GM23338 (cell line): ENCODE data around the gene RIGI.

Experiments used
- CREB1 ChIP-seq: fragments of 250-450 bp; sonication (Bioruptor Pico); IDR thresholded peaks from 2 replicates; pipeline ENCODE4 v1.5.0; 2020; ENCODE audit warnings: low read depth, mild to moderate bottlenecking, moderate library complexity
- ETS1 ChIP-seq: IDR thresholded peaks from 2 replicates; pipeline ENCODE4 v1.6.1; 2016; ENCODE audit warnings: antibody characterized with exemption
- EZH2 ChIP-seq: fragments of 200-600 bp; sonication (generic); IDR thresholded peaks from one replicate; pipeline ENCODE4 v1.8.0; 2017; ENCODE audit warnings: antibody characterized with exemption, mild to moderate bottlenecking, low read depth; ENCODE audit not compliant: unreplicated experiment
- EZH2phosphoT487 ChIP-seq: fragments of 200-600 bp; sonication (generic); IDR thresholded peaks from one replicate; pipeline ENCODE4 v1.8.1; 2018; ENCODE audit warnings: antibody characterized with exemption; ENCODE audit not compliant: unreplicated experiment
- JUNB ChIP-seq: IDR thresholded peaks from one replicate; pipeline ENCODE4 v1.6.1; 2016; ENCODE audit warnings: antibody characterized with exemption; ENCODE audit not compliant: unreplicated experiment
- NANOG ChIP-seq: IDR thresholded peaks from 2 replicates; pipeline ENCODE4 v1.6.1; 2016; ENCODE audit warnings: antibody characterized with exemption, borderline replicate concordance
- POLR2AphosphoS5 ChIP-seq: IDR thresholded peaks from 2 replicates; pipeline ENCODE4 v1.6.1; 2016; ENCODE audit warnings: antibody characterized with exemption, low read depth
- REST ChIP-seq: IDR thresholded peaks from one replicate; pipeline ENCODE4 v1.6.1; 2018; ENCODE audit warnings: antibody characterized with exemption; ENCODE audit not compliant: unreplicated experiment
- STAT1 ChIP-seq: IDR thresholded peaks from one replicate; pipeline ENCODE4 v1.6.1; 2016; ENCODE audit warnings: antibody characterized with exemption; ENCODE audit not compliant: unreplicated experiment
- ZNF331 ChIP-seq: fragments of 250-450 bp; sonication (Bioruptor Pico); IDR thresholded peaks from 2 replicates; pipeline ENCODE4 v1.5.0; 2020; ENCODE audit warnings: low read depth, mild to moderate bottlenecking, moderate library complexity
- TF ChIP-seq, protein P1 (sequence below), 2 experiments: fragments of 200-600 bp in 1 of 2; sonication (generic) in 1 of 2; conservative IDR thresholded peaks; 2 replicates each; pipeline versions ENCODE4 v1.5.1 to v1.6.1; 2016 to 2017; ENCODE audit warnings: antibody characterized with exemption in 2 of 2, low read depth in 2 of 2, mild to moderate bottlenecking in 2 of 2, moderate library complexity in 1 of 2
- TF ChIP-seq, protein P2 (sequence below): fragments of 250-450 bp; sonication (Bioruptor Pico); IDR thresholded peaks from 2 replicates; pipeline ENCODE4 v1.5.0; 2020; ENCODE audit warnings: mild to moderate bottlenecking, moderate library complexity

GRCh38 chr9:32486839-32487562, 39.0 kb downstream of the RIGI start:
- TF ChIP-seq POLR2AphosphoS5 (no peak), EZH2 (no peak), REST (no peak), ETS1 (no peak), ZNF331 (CRISPR knock-in tag) (no peak), JUNB (no peak), NANOG (no peak), CREB1 (no peak), STAT1 (no peak), EZH2phosphoT487 (no peak)
- TF ChIP-seq, protein P1, sequence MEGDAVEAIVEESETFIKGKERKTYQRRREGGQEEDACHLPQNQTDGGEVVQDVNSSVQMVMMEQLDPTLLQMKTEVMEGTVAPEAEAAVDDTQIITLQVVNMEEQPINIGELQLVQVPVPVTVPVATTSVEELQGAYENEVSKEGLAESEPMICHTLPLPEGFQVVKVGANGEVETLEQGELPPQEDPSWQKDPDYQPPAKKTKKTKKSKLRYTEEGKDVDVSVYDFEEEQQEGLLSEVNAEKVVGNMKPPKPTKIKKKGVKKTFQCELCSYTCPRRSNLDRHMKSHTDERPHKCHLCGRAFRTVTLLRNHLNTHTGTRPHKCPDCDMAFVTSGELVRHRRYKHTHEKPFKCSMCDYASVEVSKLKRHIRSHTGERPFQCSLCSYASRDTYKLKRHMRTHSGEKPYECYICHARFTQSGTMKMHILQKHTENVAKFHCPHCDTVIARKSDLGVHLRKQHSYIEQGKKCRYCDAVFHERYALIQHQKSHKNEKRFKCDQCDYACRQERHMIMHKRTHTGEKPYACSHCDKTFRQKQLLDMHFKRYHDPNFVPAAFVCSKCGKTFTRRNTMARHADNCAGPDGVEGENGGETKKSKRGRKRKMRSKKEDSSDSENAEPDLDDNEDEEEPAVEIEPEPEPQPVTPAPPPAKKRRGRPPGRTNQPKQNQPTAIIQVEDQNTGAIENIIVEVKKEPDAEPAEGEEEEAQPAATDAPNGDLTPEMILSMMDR (conservative IDR thresholded peaks at IDR 0.05; ENCODE audit: low read depth in 2 of 2): no peak
- TF ChIP-seq, protein P2, sequence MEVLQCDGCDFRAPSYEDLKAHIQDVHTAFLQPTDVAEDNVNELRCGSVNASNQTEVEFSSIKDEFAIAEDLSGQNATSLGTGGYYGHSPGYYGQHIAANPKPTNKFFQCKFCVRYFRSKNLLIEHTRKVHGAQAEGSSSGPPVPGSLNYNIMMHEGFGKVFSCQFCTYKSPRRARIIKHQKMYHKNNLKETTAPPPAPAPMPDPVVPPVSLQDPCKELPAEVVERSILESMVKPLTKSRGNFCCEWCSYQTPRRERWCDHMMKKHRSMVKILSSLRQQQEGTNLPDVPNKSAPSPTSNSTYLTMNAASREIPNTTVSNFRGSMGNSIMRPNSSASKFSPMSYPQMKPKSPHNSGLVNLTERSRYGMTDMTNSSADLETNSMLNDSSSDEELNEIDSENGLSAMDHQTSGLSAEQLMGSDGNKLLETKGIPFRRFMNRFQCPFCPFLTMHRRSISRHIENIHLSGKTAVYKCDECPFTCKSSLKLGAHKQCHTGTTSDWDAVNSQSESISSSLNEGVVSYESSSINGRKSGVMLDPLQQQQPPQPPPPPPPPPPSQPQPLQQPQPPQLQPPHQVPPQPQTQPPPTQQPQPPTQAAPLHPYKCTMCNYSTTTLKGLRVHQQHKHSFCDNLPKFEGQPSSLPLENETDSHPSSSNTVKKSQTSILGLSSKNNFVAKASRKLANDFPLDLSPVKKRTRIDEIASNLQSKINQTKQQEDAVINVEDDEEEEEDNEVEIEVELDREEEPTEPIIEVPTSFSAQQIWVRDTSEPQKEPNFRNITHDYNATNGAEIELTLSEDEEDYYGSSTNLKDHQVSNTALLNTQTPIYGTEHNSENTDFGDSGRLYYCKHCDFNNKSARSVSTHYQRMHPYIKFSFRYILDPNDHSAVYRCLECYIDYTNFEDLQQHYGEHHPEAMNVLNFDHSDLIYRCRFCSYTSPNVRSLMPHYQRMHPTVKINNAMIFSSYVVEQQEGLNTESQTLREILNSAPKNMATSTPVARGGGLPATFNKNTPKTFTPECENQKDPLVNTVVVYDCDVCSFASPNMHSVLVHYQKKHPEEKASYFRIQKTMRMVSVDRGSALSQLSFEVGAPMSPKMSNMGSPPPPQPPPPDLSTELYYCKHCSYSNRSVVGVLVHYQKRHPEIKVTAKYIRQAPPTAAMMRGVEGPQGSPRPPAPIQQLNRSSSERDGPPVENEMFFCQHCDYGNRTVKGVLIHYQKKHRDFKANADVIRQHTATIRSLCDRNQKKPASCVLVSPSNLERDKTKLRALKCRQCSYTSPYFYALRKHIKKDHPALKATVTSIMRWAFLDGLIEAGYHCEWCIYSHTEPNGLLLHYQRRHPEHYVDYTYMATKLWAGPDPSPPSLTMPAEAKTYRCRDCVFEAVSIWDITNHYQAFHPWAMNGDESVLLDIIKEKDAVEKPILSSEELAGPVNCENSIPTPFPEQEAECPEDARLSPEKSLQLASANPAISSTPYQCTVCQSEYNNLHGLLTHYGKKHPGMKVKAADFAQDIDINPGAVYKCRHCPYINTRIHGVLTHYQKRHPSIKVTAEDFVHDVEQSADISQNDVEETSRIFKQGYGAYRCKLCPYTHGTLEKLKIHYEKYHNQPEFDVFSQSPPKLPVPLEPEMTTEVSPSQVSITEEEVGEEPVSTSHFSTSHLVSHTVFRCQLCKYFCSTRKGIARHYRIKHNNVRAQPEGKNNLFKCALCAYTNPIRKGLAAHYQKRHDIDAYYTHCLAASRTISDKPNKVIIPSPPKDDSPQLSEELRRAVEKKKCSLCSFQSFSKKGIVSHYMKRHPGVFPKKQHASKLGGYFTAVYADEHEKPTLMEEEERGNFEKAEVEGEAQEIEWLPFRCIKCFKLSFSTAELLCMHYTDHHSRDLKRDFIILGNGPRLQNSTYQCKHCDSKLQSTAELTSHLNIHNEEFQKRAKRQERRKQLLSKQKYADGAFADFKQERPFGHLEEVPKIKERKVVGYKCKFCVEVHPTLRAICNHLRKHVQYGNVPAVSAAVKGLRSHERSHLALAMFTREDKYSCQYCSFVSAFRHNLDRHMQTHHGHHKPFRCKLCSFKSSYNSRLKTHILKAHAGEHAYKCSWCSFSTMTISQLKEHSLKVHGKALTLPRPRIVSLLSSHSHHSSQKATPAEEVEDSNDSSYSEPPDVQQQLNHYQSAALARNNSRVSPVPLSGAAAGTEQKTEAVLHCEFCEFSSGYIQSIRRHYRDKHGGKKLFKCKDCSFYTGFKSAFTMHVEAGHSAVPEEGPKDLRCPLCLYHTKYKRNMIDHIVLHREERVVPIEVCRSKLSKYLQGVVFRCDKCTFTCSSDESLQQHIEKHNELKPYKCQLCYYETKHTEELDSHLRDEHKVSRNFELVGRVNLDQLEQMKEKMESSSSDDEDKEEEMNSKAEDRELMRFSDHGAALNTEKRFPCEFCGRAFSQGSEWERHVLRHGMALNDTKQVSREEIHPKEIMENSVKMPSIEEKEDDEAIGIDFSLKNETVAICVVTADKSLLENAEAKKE (CRISPR knock-in tag): no peak
